OCI-LY1 (cell line): Measurements from ENCODE around the gene SCML1.

Experiments
- EZH2 ChIP-seq: fragments of 200-600 bp; sonication (generic), shearing (Covaris generic); IDR thresholded peaks from 2 replicates; pipeline ENCODE4 v1.8.0; 2017; ENCODE audit warnings: borderline replicate concordance, mixed run types, mild to moderate bottlenecking, antibody characterized with exemption, low read length, moderate library complexity, mixed read lengths
- TF ChIP-seq, protein P1 (sequence below): fragments of 200-600 bp; sonication (generic), shearing (Covaris generic); IDR thresholded peaks from 2 replicates; pipeline ENCODE4 v1.5.1; 2017; ENCODE audit warnings: mild to moderate bottlenecking, antibody characterized with exemption, low read length, moderate library complexity, mixed read lengths

DNA sequence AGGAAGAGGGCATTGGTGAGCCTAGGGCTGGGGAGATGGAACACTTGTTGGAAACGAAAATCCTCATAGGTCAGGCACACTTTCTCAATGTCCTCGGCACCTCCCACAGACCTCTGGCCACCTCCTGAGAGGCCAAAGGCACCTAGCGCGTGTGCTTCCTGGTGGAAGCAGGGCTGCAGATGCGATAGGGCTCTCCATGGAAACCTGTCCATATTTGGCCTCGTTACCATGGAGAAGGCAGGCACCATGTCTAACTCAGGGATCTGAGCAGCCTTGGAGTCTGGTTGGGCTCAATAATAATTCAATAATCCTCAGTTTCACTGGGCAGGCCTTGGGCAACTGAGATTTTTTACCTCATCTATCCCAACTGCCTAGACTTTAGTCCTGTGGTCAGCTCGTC, 65.5 kb downstream of the SCML1 start:
- TF ChIP-seq, protein P1, sequence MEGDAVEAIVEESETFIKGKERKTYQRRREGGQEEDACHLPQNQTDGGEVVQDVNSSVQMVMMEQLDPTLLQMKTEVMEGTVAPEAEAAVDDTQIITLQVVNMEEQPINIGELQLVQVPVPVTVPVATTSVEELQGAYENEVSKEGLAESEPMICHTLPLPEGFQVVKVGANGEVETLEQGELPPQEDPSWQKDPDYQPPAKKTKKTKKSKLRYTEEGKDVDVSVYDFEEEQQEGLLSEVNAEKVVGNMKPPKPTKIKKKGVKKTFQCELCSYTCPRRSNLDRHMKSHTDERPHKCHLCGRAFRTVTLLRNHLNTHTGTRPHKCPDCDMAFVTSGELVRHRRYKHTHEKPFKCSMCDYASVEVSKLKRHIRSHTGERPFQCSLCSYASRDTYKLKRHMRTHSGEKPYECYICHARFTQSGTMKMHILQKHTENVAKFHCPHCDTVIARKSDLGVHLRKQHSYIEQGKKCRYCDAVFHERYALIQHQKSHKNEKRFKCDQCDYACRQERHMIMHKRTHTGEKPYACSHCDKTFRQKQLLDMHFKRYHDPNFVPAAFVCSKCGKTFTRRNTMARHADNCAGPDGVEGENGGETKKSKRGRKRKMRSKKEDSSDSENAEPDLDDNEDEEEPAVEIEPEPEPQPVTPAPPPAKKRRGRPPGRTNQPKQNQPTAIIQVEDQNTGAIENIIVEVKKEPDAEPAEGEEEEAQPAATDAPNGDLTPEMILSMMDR: no peak
- TF ChIP-seq EZH2: no peak
